HepG2 (cell line): Measurements from ENCODE around the gene NT5C. TPM values are rescaled to one million over a fixed set of nuclear protein-coding genes. Genes with fewer than 3 reads are reported as not detected.

ENCODE experiments used
- ARNT ChIP-seq: fragments of 450-650 bp; IDR thresholded peaks from 2 replicates; pipeline ENCODE4 v1.6.1; 2017
- CBFB ChIP-seq: sonication (generic); formaldehyde crosslinking; IDR thresholded peaks from 2 replicates; pipeline ENCODE4 v1.4.0; 2020; ENCODE audit warnings: missing genetic modification reagents
- EHMT2 ChIP-seq: fragments of 200-600 bp; sonication (generic); IDR thresholded peaks from 2 replicates; pipeline ENCODE4 v1.7.0; 2017; ENCODE audit warnings: antibody characterized with exemption, low read depth, low read length, borderline replicate concordance
- GATAD1 ChIP-seq: IDR thresholded peaks from 2 replicates; pipeline ENCODE4 v1.6.1; 2016; ENCODE audit warnings: missing genetic modification reagents, missing compliant biosample characterization
- GZF1 ChIP-seq: sonication (generic); formaldehyde crosslinking; IDR thresholded peaks from 2 replicates; pipeline ENCODE4 v1.5.1; 2020; ENCODE audit warnings: mild to moderate bottlenecking, missing genetic modification reagents
- JDP2 ChIP-seq: sonication (generic); formaldehyde crosslinking; IDR thresholded peaks from 2 replicates; pipeline ENCODE4 v1.8.1; 2022; ENCODE audit warnings: missing genetic modification reagents, borderline replicate concordance
- MXI1 ChIP-seq: IDR thresholded peaks from 3 replicates; pipeline ENCODE4 v1.6.1; 2012; ENCODE audit warnings: low read depth, low read length, inconsistent platforms, borderline replicate concordance
- NBN ChIP-seq: fragments of 450-650 bp; conservative IDR thresholded peaks from 2 replicates; pipeline ENCODE4 v1.6.1; 2017
- NFRKB ChIP-seq: fragments of 450-650 bp; IDR thresholded peaks from 2 replicates; pipeline ENCODE4 v1.6.1; 2017
- NFYB ChIP-seq: sonication (generic); formaldehyde crosslinking; IDR thresholded peaks from 2 replicates; pipeline ENCODE4 v1.4.0; 2020; ENCODE audit warnings: missing genetic modification reagents
- PAWR ChIP-seq: sonication (generic); formaldehyde crosslinking; IDR thresholded peaks from 2 replicates; pipeline ENCODE4 v1.4.0; 2020; ENCODE audit warnings: missing genetic modification reagents, mild to moderate bottlenecking, borderline replicate concordance
- SAP130 ChIP-seq: IDR thresholded peaks from 2 replicates; pipeline ENCODE4 v1.6.1; 2016; ENCODE audit warnings: low read depth
- SOX13 ChIP-seq, 3 experiments: fragments of 450-650 bp in 1 of 3; sonication (generic) in 1 of 3; formaldehyde crosslinking in 1 of 3; IDR thresholded peaks in 2 of 3; conservative IDR thresholded peaks in 1 of 3; 2 replicates each; pipeline versions ENCODE4 v1.5.0 to v1.6.1; 2016 to 2020; ENCODE audit warnings: antibody characterized with exemption in 1 of 3, mild to moderate bottlenecking in 1 of 3, missing compliant biosample characterization in 1 of 3, missing genetic modification reagents in 1 of 3, moderate library complexity in 1 of 3
- SRY ChIP-seq: sonication (generic); formaldehyde crosslinking; IDR thresholded peaks from 2 replicates; pipeline ENCODE4 v1.8.0; 2022; ENCODE audit warnings: mild to moderate bottlenecking, missing genetic modification reagents
- ZFAT ChIP-seq: sonication (generic); formaldehyde crosslinking; conservative IDR thresholded peaks from 2 replicates; pipeline ENCODE4 v1.8.1; 2023; ENCODE audit warnings: missing genetic modification reagents, inconsistent platforms
- ZMYM4 ChIP-seq: sonication (generic); formaldehyde crosslinking; IDR thresholded peaks from 2 replicates; pipeline ENCODE4 v1.8.1; 2023; ENCODE audit warnings: mild to moderate bottlenecking, missing genetic modification reagents
- ZNF383 ChIP-seq: sonication (generic); formaldehyde crosslinking; IDR thresholded peaks from 2 replicates; pipeline ENCODE4 v1.4.0; 2020; ENCODE audit warnings: missing genetic modification reagents, mild to moderate bottlenecking, borderline replicate concordance
- ZNF720 ChIP-seq: sonication (generic); formaldehyde crosslinking; IDR thresholded peaks from 2 replicates; pipeline ENCODE4 v1.4.0; 2020; ENCODE audit warnings: missing genetic modification reagents
- ZNF790 ChIP-seq: sonication (generic); formaldehyde crosslinking; IDR thresholded peaks from 2 replicates; pipeline ENCODE4 v1.8.0; 2022; ENCODE audit warnings: missing genetic modification reagents, mild to moderate bottlenecking, borderline replicate concordance
- polyA plus RNA-seq, 8 experiments: library from polyadenylated mRNA; depleted of rRNA in 3 of 8; stranded (reverse) in 7 of 8; unstranded in 1 of 8; fragments of >200 nt; fragmentation: Illumina TruSeq in 4 of 8; extraction: Trizol in 4 of 8; gene quantifications; 2 replicates each; pipeline versions ENCODE4 v1.2.1 to v1.2.3, GENCODE V29; 2011 to 2016; ENCODE audit warnings: low read depth in 4 of 8, missing spikeins in 1 of 8, mixed read lengths in 1 of 8; ENCODE audit not compliant: insufficient read depth in 1 of 8
- total RNA-seq, 5 experiments: library from RNA; depleted of rRNA; stranded (reverse); fragments of >200 nt; fragmentation: Illumina TruSeq; extraction: Trizol; gene quantifications; 2 replicates each; pipeline ENCODE4 v1.2.3, GENCODE V29; 2016; ENCODE audit warnings: low read depth in 1 of 5
- TF ChIP-seq, protein P1 (sequence below): sonication (generic); formaldehyde crosslinking; IDR thresholded peaks from 2 replicates; pipeline ENCODE4 v1.5.0; 2020; ENCODE audit warnings: mild to moderate bottlenecking, missing genetic modification reagents, borderline replicate concordance
- TF ChIP-seq, protein P2 (sequence below): sonication (generic); formaldehyde crosslinking; IDR thresholded peaks from 2 replicates; pipeline ENCODE4 v1.5.0; 2020; ENCODE audit warnings: mild to moderate bottlenecking, missing genetic modification reagents
- TF ChIP-seq, protein P3 (sequence below): IDR thresholded peaks from 2 replicates; pipeline ENCODE4 v1.6.1; 2016; ENCODE audit warnings: missing genetic modification reagents, missing compliant biosample characterization
- TF ChIP-seq, protein P4 (sequence below): sonication (generic); formaldehyde crosslinking; IDR thresholded peaks from 2 replicates; pipeline ENCODE4 v1.9.0; 2022; ENCODE audit warnings: low read depth, missing genetic modification reagents

Gene NT5C
- total and polyA plus RNA-seq, 2 of the 13 experiments (the other 11 are each of a cell fraction or from before 2014, with no cell fraction given): 42.8 to 48.6 TPM

DNA sequence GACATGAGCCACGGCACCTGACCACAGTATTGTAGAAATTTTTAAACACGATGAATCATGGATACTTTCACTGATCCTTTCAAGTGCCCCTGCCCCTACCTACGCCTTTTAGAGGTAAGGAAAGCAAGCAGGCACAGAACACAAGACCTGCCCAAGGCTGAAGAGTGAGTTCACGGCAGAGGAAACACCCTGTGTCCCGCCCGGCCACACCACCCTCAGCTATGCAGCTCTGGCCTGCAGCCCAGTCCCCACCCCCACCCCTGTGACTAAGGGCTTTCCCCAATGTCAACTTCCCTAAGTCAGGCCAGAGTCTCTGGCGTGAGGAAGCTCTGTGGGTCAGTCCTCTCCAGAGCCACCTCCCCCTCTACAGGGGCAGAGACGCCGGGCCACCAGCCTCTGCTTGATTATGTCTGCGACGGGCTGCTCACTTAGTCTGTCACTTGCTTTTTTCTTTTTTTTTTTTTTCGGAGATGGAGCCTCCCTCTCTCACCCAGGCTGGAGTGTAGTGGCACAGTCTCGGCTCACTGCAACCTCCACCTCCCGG lies 35.4 kb downstream of the NT5C start (continued):
- TF ChIP-seq EHMT2: no peak
- TF ChIP-seq JDP2: no peak
- no peak for TF ChIP-seq GZF1
- TF ChIP-seq NFYB: no peak
- TF ChIP-seq SRY: no peak
- TF ChIP-seq ZNF790 (CRISPR knock-in tag): 0 out of 2 replicates have a peak, but pooled peaks have one; percentile 59
- no peak for TF ChIP-seq ARNT
- TF ChIP-seq ZMYM4 (CRISPR knock-in tag): no peak
- TF ChIP-seq NBN: no peak
- no peak for TF ChIP-seq ZFAT (CRISPR knock-in tag)
- no peak for TF ChIP-seq NFRKB
- TF ChIP-seq, protein P1, sequence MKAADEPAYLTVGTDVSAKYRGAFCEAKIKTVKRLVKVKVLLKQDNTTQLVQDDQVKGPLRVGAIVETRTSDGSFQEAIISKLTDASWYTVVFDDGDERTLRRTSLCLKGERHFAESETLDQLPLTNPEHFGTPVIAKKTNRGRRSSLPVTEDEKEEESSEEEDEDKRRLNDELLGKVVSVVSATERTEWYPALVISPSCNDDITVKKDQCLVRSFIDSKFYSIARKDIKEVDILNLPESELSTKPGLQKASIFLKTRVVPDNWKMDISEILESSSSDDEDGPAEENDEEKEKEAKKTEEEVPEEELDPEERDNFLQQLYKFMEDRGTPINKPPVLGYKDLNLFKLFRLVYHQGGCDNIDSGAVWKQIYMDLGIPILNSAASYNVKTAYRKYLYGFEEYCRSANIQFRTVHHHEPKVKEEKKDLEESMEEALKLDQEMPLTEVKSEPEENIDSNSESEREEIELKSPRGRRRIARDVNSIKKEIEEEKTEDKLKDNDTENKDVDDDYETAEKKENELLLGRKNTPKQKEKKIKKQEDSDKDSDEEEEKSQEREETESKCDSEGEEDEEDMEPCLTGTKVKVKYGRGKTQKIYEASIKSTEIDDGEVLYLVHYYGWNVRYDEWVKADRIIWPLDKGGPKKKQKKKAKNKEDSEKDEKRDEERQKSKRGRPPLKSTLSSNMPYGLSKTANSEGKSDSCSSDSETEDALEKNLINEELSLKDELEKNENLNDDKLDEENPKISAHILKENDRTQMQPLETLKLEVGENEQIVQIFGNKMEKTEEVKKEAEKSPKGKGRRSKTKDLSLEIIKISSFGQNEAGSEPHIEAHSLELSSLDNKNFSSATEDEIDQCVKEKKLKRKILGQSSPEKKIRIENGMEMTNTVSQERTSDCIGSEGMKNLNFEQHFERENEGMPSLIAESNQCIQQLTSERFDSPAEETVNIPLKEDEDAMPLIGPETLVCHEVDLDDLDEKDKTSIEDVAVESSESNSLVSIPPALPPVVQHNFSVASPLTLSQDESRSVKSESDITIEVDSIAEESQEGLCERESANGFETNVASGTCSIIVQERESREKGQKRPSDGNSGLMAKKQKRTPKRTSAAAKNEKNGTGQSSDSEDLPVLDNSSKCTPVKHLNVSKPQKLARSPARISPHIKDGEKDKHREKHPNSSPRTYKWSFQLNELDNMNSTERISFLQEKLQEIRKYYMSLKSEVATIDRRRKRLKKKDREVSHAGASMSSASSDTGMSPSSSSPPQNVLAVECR (CRISPR knock-in tag): peak; percentile 43; the same call in 1 of the 2 replicates
- TF ChIP-seq, protein P2, sequence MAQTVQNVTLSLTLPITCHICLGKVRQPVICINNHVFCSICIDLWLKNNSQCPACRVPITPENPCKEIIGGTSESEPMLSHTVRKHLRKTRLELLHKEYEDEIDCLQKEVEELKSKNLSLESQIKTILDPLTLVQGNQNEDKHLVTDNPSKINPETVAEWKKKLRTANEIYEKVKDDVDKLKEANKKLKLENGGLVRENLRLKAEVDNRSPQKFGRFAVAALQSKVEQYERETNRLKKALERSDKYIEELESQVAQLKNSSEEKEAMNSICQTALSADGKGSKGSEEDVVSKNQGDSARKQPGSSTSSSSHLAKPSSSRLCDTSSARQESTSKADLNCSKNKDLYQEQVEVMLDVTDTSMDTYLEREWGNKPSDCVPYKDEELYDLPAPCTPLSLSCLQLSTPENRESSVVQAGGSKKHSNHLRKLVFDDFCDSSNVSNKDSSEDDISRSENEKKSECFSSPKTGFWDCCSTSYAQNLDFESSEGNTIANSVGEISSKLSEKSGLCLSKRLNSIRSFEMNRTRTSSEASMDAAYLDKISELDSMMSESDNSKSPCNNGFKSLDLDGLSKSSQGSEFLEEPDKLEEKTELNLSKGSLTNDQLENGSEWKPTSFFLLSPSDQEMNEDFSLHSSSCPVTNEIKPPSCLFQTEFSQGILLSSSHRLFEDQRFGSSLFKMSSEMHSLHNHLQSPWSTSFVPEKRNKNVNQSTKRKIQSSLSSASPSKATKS (CRISPR knock-in tag): no peak
- no peak for TF ChIP-seq SOX13 (IDR thresholded peaks at IDR 0.05)
- TF ChIP-seq SOX13 (CRISPR knock-in tag; conservative IDR thresholded peaks at IDR 0.05 in 1 of 2, IDR thresholded peaks at IDR 0.05 in 1 of 2): peak in 1 of 2 experiments; percentile 52; a peak in 1 of 4 replicates
- TF ChIP-seq, protein P3, sequence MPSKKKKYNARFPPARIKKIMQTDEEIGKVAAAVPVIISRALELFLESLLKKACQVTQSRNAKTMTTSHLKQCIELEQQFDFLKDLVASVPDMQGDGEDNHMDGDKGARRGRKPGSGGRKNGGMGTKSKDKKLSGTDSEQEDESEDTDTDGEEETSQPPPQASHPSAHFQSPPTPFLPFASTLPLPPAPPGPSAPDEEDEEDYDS (CRISPR knock-in tag): 0 out of 2 replicates have a peak, but pooled peaks have one; percentile 32
- TF ChIP-seq PAWR (CRISPR knock-in tag): no peak
- 0 out of 2 replicates have a peak, but pooled peaks have one; percentile 47 for TF ChIP-seq GATAD1 (CRISPR knock-in tag)
- TF ChIP-seq, protein P4, sequence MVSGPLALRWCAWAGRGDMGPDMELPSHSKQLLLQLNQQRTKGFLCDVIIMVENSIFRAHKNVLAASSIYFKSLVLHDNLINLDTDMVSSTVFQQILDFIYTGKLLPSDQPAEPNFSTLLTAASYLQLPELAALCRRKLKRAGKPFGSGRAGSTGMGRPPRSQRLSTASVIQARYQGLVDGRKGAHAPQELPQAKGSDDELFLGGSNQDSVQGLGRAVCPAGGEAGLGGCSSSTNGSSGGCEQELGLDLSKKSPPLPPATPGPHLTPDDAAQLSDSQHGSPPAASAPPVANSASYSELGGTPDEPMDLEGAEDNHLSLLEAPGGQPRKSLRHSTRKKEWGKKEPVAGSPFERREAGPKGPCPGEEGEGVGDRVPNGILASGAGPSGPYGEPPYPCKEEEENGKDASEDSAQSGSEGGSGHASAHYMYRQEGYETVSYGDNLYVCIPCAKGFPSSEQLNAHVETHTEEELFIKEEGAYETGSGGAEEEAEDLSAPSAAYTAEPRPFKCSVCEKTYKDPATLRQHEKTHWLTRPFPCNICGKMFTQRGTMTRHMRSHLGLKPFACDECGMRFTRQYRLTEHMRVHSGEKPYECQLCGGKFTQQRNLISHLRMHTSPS (CRISPR knock-in tag): no peak
- TF ChIP-seq CBFB (CRISPR knock-in tag): peak; percentile 61; the same call in 1 of the 2 replicates
- peak; percentile 34; the same call in 1 of the 3 replicates for TF ChIP-seq MXI1
- no peak for TF ChIP-seq ZNF720 (CRISPR knock-in tag)
- TF ChIP-seq SAP130 (CRISPR knock-in tag): peak; percentile 95
- no peak for TF ChIP-seq ZNF383 (CRISPR knock-in tag)
